HepG2 (cell line): Measurements from ENCODE around the gene BCL2L1. TPM values are rescaled to one million over a fixed set of nuclear protein-coding genes. Genes with fewer than 3 reads are reported as not detected.

ENCODE experiments used
- ATF1 ChIP-seq: IDR thresholded peaks from 2 replicates; pipeline ENCODE4 v1.6.1; 2016; ENCODE audit warnings: mild to moderate bottlenecking, control low read depth
- FOXA1 ChIP-seq, 2 experiments: fragments of 450-650 bp in 1 of 2; sonication (generic) in 1 of 2; formaldehyde crosslinking in 1 of 2; IDR thresholded peaks; 2 replicates each; pipeline versions ENCODE4 v1.4.0 to v1.6.1; 2016 to 2020; ENCODE audit warnings: missing genetic modification reagents in 1 of 2
- FOXC1 ChIP-seq: sonication (generic); formaldehyde crosslinking; IDR thresholded peaks from 2 replicates; pipeline ENCODE4 v1.8.0; 2022; ENCODE audit warnings: mild to moderate bottlenecking, missing genetic modification reagents, borderline replicate concordance
- KLF16 ChIP-seq, 2 experiments: sonication (generic) in 1 of 2; formaldehyde crosslinking in 1 of 2; IDR thresholded peaks; 2 replicates each; pipeline versions ENCODE4 v1.6.1 to v1.8.0; 2016 to 2023; ENCODE audit warnings: missing genetic modification reagents in 2 of 2, missing compliant biosample characterization in 1 of 2
- MEF2D ChIP-seq: sonication (generic); formaldehyde crosslinking; IDR thresholded peaks from 2 replicates; pipeline ENCODE4 v1.5.1; 2020; ENCODE audit warnings: mild to moderate bottlenecking, missing genetic modification reagents
- MYC ChIP-seq: sonication (generic); formaldehyde crosslinking; IDR thresholded peaks from 2 replicates; pipeline ENCODE4 v1.9.0; 2021; ENCODE audit warnings: missing genetic modification reagents, borderline replicate concordance
- NFE2L2 ChIP-seq: fragments of 150-350 bp; IDR thresholded peaks from 2 replicates; pipeline ENCODE4 v1.6.1; 2014; ENCODE audit warnings: low read length
- PBX3 ChIP-seq: sonication (generic); formaldehyde crosslinking; IDR thresholded peaks from 2 replicates; pipeline ENCODE4 v1.8.1; 2023; ENCODE audit warnings: missing genetic modification reagents, inconsistent platforms, borderline replicate concordance
- SOX6 ChIP-seq, 2 experiments: fragments of 450-650 bp in 1 of 2; sonication (generic) in 1 of 2; formaldehyde crosslinking in 1 of 2; IDR thresholded peaks; 2 replicates each; pipeline versions ENCODE4 v1.4.0 to v1.6.1; 2017 to 2020; ENCODE audit warnings: antibody characterized with exemption in 1 of 2, mild to moderate bottlenecking in 1 of 2, missing genetic modification reagents in 1 of 2
- ZBTB21 ChIP-seq: sonication (generic); formaldehyde crosslinking; IDR thresholded peaks from 2 replicates; pipeline ENCODE4 v1.4.0; 2020; ENCODE audit warnings: missing genetic modification reagents
- ZFP1 ChIP-seq: IDR thresholded peaks from 2 replicates; pipeline ENCODE4 v1.6.1; 2016
- ZHX1 ChIP-seq: sonication (generic); formaldehyde crosslinking; IDR thresholded peaks from 2 replicates; pipeline ENCODE4 v1.8.1; 2022; ENCODE audit warnings: low read depth, mild to moderate bottlenecking, missing genetic modification reagents
- ZNF280B ChIP-seq: sonication (generic); formaldehyde crosslinking; IDR thresholded peaks from 2 replicates; pipeline ENCODE4 v1.5.0; 2020; ENCODE audit warnings: missing genetic modification reagents, mild to moderate bottlenecking, borderline replicate concordance
- ZNF3 ChIP-seq: IDR thresholded peaks from 2 replicates; pipeline ENCODE4 v1.7.0; 2017; ENCODE audit warnings: inconsistent platforms
- ZNF30 ChIP-seq: sonication (generic); formaldehyde crosslinking; IDR thresholded peaks from 2 replicates; pipeline ENCODE4 v1.5.0; 2020; ENCODE audit warnings: mild to moderate bottlenecking, missing genetic modification reagents
- ZNF367 ChIP-seq: sonication (generic); formaldehyde crosslinking; IDR thresholded peaks from 2 replicates; pipeline ENCODE4 v1.4.0; 2020; ENCODE audit warnings: missing genetic modification reagents, borderline replicate concordance
- ZNF792 ChIP-seq: IDR thresholded peaks from 2 replicates; pipeline ENCODE4 v1.6.1; 2016
- ZNF800 ChIP-seq: sonication (generic); formaldehyde crosslinking; IDR thresholded peaks from 2 replicates; pipeline ENCODE4 v1.4.0; 2020; ENCODE audit warnings: missing genetic modification reagents
- ZNF883 ChIP-seq: sonication (generic); formaldehyde crosslinking; IDR thresholded peaks from 2 replicates; pipeline ENCODE4 v1.5.1; 2020; ENCODE audit warnings: mild to moderate bottlenecking, missing genetic modification reagents; ENCODE audit errors: not compliant biosample characterization
- ZSCAN21 ChIP-seq: sonication (generic); formaldehyde crosslinking; IDR thresholded peaks from 2 replicates; pipeline ENCODE4 v1.8.0; 2022; ENCODE audit warnings: mild to moderate bottlenecking, missing genetic modification reagents, moderate library complexity, borderline replicate concordance
- polyA plus RNA-seq, 8 experiments: library from polyadenylated mRNA; depleted of rRNA in 3 of 8; stranded (reverse) in 7 of 8; unstranded in 1 of 8; fragments of >200 nt; fragmentation: Illumina TruSeq in 4 of 8; extraction: Trizol in 4 of 8; gene quantifications; 2 replicates each; pipeline versions ENCODE4 v1.2.1 to v1.2.3, GENCODE V29; 2011 to 2016; ENCODE audit warnings: low read depth in 4 of 8, missing spikeins in 1 of 8, mixed read lengths in 1 of 8; ENCODE audit not compliant: insufficient read depth in 1 of 8
- total RNA-seq, 5 experiments: library from RNA; depleted of rRNA; stranded (reverse); fragments of >200 nt; fragmentation: Illumina TruSeq; extraction: Trizol; gene quantifications; 2 replicates each; pipeline ENCODE4 v1.2.3, GENCODE V29; 2016; ENCODE audit warnings: low read depth in 1 of 5

BCL2L1 gene
- total and polyA plus RNA-seq, 2 of the 13 experiments (the other 11 are each of a cell fraction or from before 2014, with no cell fraction given): 164 to 258 TPM

GRCh38 chr20:31663838-31664695 lies 58.6 kb downstream of the BCL2L1 start (continued):
- peak; percentile 18; the same call in 1 of the 2 replicates for TF ChIP-seq ZNF3 (CRISPR knock-in tag)
- TF ChIP-seq ZHX1 (CRISPR knock-in tag): 0 out of 2 replicates have a peak, but pooled peaks have one; percentile 0
- TF ChIP-seq MYC (CRISPR knock-in tag): peak; percentile 74; the same call in 1 of the 2 replicates
- peak; percentile 67; the same call in 1 of the 2 replicates for TF ChIP-seq ZNF800
- no peak; the same call in 1 of the 2 replicates for TF ChIP-seq ZNF792 (CRISPR knock-in tag)
- no peak for TF ChIP-seq ZNF367 (CRISPR knock-in tag)
- peak in 1 of 2 experiments; percentile 62; a peak in 1 of 4 replicates for TF ChIP-seq KLF16 (CRISPR knock-in tag; IDR thresholded peaks at IDR 0.05)
- peak; percentile 90 for TF ChIP-seq ZSCAN21 (CRISPR knock-in tag)
- peak; percentile 60 for TF ChIP-seq ZNF883 (CRISPR knock-in tag)
- TF ChIP-seq FOXC1 (CRISPR knock-in tag): no peak; the same call in 1 of the 2 replicates
- TF ChIP-seq PBX3 (CRISPR knock-in tag): no peak
- peak; percentile 56 for TF ChIP-seq FOXA1 (IDR thresholded peaks at IDR 0.05)
- TF ChIP-seq FOXA1 (CRISPR knock-in tag; IDR thresholded peaks at IDR 0.05): peak; percentile 92
- peak; percentile 78 for TF ChIP-seq MEF2D (CRISPR knock-in tag)
- TF ChIP-seq ZBTB21 (CRISPR knock-in tag): peak; percentile 10; the same call in 1 of the 2 replicates
- TF ChIP-seq NFE2L2: no peak
- TF ChIP-seq ZNF280B (CRISPR knock-in tag): no peak
- no peak for TF ChIP-seq ATF1 (CRISPR knock-in tag)
- TF ChIP-seq ZFP1 (CRISPR knock-in tag): peak; percentile 72
- no peak for TF ChIP-seq ZNF30 (CRISPR knock-in tag)
- no peak for TF ChIP-seq SOX6 (IDR thresholded peaks at IDR 0.05)
- TF ChIP-seq SOX6 (CRISPR knock-in tag; IDR thresholded peaks at IDR 0.05): peak; percentile 95
